LHCN-M2 (cell line): ENCODE data around the gene PDK4. TPM values are rescaled to one million over a fixed set of nuclear protein-coding genes. Genes with fewer than 3 reads are reported as not detected.

Source experiments
- total RNA-seq: library from RNA; depleted of rRNA; stranded (reverse); fragments of >200 nt; gene quantifications from 2 replicates; pipeline ENCODE4 v1.2.3, GENCODE V29; 2014; rRNA removed

The PDK4 gene
- total RNA-seq, 1 experiment from 2014 or later = 0.46 TPM

Other genes with a start within 250 kb of the PDK4 start
- not detected in 2 replicates for gene PON3, start 200.1 kb downstream of the PDK4 start, total RNA-seq
- 261 and 272 TPM in 2 replicates for gene PON2, start 161.5 kb downstream of the PDK4 start, total RNA-seq
- gene ASB4, start 110.6 kb downstream of the PDK4 start, total RNA-seq = under 0.01 and 0.06 TPM in 2 replicates
- 1.1 and 2.2 TPM in 2 replicates for gene DYNC1I1, start 176.0 kb upstream of the PDK4 start, total RNA-seq